T-helper 17 cell (primary cell): ENCODE measurements around the gene PCARE. TPM values are rescaled to one million over a fixed set of nuclear protein-coding genes. Genes with fewer than 3 reads are reported as not detected.
"Not testable (repeated sequence)": the region's sequence is repeated elsewhere in the genome, so short reads cannot be mapped to it uniquely, and the experiment has no call there.

Source experiments
- ATAC-seq: fragments of 150-1000 bp; cut with Tn5 transposase; 2 replicates; pipeline ENCODE4 v1.10.0; 2021; ENCODE audit warnings: mild to moderate bottlenecking, moderate library complexity
- DNase-seq, 3 donors: peaks; one replicate each; pipeline versions ENCODE4 v3.0.0 to v3.0.0-alpha.2; 2020 to 2021
- H3K9me3 ChIP-seq: one replicate; pipeline ENCODE4 v1.7.0; 2013; ENCODE audit warnings: low read length, mild to moderate bottlenecking; ENCODE audit not compliant: control insufficient read depth, poor library complexity, severe bottlenecking
- H3K27ac Mint-ChIP-seq: one replicate; pipeline ENCODE4 v1.8.0; 2022; ENCODE audit warnings: mild to moderate bottlenecking, moderate library complexity, mixed read lengths
- H3K27me3 Mint-ChIP-seq: one replicate; pipeline ENCODE4 v1.8.0; 2022; ENCODE audit warnings: mixed read lengths
- H3K36me3 Mint-ChIP-seq: one replicate; pipeline ENCODE4 v1.8.0; 2022; ENCODE audit warnings: low read depth, mixed read lengths
- H3K4me1 Mint-ChIP-seq: one replicate; pipeline ENCODE4 v1.8.0; 2022; ENCODE audit warnings: mild to moderate bottlenecking, mixed read lengths
- H3K4me3 Mint-ChIP-seq: one replicate; pipeline ENCODE4 v1.8.0; 2022; ENCODE audit warnings: mild to moderate bottlenecking, moderate library complexity, mixed read lengths
- total RNA-seq, 4 donors: library from RNA in 2 of 4; stranded (reverse) in 2 of 4; gene quantifications; one replicate each; pipeline ENCODE4 v1.2.3 and lab custom pipeline; 2022 to 2026

Gene PCARE
- total RNA-seq, 2 donors from 2014 or later, result not detected

DNA sequence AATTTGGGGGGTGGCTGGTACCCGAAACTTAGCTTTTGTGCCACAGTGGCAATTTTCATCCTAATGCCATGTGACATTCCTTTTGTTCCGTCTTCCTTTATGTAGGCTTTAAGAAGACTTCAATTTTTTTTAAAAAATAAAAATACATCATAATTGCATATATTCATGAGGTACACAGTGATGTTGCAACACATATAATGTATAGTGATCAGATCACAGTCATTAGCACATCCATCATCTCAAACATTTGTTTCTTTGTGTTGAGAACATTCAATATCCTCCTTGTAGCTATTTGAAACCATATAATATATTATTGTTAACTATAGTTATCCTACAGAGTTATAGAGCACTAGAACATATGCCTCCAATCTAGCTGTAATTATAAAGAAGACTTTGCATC lies 34.9 kb upstream of the PCARE start:
- no peak overlapping the region for H3K4me3 Mint-ChIP-seq
- H3K4me1 Mint-ChIP-seq, result peaks cover 5% of the 10 kb centered on the region
- DNase-seq, result no peak
- no peak for ATAC-seq
- H3K9me3 ChIP-seq, result no peaks in the 10 kb centered on the region
- no peaks in the 10 kb centered on the region for H3K36me3 Mint-ChIP-seq
- H3K27me3 Mint-ChIP-seq, result no peaks in the 10 kb centered on the region
- no peak overlapping the region for H3K27ac Mint-ChIP-seq

DNA sequence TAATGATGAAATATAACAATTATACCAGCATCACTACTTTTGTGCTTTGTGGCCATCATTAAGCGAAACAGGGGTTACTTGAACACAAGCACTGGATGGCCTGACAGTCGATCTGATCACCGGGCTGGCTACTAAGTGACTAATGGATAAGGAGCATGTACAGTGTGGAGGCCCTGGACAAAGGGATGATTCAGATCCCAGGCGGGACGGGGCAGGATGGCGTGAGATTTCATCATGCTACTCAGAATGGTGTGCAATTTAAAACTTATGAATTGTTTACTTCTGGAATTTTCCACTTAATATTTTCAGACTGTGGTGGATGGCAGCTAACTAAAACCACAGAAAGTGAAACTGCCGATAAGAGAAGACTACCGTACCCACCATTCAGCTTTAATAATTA lies 33.9 kb upstream of the PCARE start:
- Mint-ChIP-seq H3K4me1 (peaks cover 4% of the 10 kb centered on the region), H3K27me3 (no peaks in the 10 kb centered on the region), H3K27ac (no peak overlapping the region), H3K36me3 (peaks cover 2% of the 10 kb centered on the region), H3K4me3 (no peak overlapping the region)
- ATAC-seq (no peak), DNase-seq (no peak)
- H3K9me3 ChIP-seq, result no peaks in the 10 kb centered on the region

DNA sequence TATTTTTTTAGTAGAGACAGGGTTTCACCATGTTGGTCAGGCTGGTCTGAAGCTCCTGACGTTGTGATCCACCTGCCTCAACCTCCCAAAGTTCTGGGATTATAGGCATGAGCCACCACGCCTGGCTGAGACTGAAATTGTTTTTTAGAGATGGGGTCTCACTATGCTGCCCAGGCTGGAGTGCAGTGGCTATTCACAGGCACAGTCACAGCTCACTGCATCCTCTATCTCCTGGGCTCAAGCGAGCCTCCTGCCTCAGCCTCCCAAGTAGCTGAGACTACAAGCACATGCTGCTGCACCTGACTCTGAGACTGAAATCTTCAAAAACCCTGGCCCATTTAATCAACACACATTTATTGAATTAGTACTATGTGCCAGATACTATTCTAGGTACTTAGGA lies 33.2 kb upstream of the PCARE start:
- not testable (repeated sequence) for H3K36me3 Mint-ChIP-seq, H3K27ac Mint-ChIP-seq, DNase-seq, H3K4me3 Mint-ChIP-seq, H3K4me1 Mint-ChIP-seq, H3K9me3 ChIP-seq, ATAC-seq, H3K27me3 Mint-ChIP-seq

DNA sequence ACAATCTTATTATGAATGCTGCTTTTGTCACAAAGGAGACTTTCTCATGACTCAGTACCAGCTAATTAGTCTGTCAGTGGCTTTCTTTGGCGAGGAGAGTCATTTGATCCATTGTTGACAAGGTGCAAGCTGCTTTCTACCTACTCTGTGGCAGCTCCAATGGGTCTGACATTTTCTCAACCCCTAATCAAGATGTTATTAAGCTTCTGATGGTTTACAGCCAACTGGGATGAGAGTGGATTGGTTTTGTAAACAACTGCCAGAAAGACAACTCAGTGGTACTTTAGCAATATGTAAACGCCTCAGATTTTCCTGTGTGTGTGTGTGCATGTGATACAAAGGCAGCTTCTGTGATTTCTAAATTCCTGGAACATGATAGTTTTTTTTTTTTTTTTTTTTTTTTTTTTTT lies 32.7 kb upstream of the PCARE start:
- Mint-ChIP-seq H3K4me1 (peaks cover 7% of the 10 kb centered on the region), H3K27me3 (no peaks in the 10 kb centered on the region), H3K27ac (no peak overlapping the region), H3K4me3 (no peak overlapping the region), H3K36me3 (peaks cover 2% of the 10 kb centered on the region)
- ATAC-seq (no peak), DNase-seq (no peak)
- H3K9me3 ChIP-seq, result no peaks in the 10 kb centered on the region

DNA sequence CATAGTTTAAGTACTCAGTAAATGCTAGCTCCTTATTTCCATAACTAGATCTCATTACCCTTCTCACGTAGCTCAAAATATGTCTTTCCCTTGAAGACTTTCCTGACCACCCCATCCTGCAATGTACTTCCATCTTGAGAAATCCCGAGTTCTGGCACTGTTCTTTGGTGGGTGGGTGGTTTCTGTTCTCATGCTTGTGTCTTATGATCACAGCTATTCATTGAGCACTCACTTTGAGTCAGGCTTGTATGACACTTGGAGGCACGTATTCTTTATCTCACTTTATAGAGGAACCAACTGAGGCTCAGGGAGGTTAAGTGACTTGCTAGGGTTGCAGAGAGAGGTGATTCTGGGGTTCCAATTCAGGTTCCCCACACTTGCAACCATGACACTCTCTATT lies 31.9 kb upstream of the PCARE start:
- peaks cover 2% of the 10 kb centered on the region for H3K36me3 Mint-ChIP-seq
- no peak for ATAC-seq
- H3K27me3 Mint-ChIP-seq, result no peaks in the 10 kb centered on the region
- no peak for DNase-seq
- no peaks in the 10 kb centered on the region for H3K9me3 ChIP-seq
- no peak overlapping the region for H3K27ac Mint-ChIP-seq
- H3K4me3 Mint-ChIP-seq, result no peak overlapping the region
- H3K4me1 Mint-ChIP-seq, result peaks cover 7% of the 10 kb centered on the region

DNA sequence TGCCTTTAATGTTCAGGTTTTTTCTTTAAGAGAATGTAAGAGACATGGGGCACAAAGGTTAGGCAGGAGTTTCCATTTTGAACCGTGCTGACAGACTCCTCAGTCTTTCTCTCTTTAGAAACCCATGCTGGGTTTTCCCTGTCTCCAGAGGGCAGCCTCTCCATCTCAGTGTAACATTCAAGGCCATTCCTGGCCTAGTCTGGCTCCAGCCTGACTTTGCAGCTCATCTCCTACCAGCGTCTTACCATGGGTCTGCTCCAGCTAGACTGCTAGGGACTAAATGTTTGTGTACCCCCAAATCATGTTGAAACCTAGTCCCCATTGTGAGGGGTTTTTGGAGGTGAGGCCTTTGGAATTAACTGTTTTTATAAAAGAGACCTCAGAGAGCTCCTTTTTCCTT lies 31.1 kb upstream of the PCARE start:
- H3K36me3 Mint-ChIP-seq, result peaks cover 2% of the 10 kb centered on the region
- no peak for ATAC-seq
- H3K27me3 Mint-ChIP-seq, result no peaks in the 10 kb centered on the region
- peaks cover 7% of the 10 kb centered on the region for H3K4me1 Mint-ChIP-seq
- no peak overlapping the region for H3K4me3 Mint-ChIP-seq
- no peak for DNase-seq
- no peak overlapping the region for H3K27ac Mint-ChIP-seq
- no peaks in the 10 kb centered on the region for H3K9me3 ChIP-seq

DNA sequence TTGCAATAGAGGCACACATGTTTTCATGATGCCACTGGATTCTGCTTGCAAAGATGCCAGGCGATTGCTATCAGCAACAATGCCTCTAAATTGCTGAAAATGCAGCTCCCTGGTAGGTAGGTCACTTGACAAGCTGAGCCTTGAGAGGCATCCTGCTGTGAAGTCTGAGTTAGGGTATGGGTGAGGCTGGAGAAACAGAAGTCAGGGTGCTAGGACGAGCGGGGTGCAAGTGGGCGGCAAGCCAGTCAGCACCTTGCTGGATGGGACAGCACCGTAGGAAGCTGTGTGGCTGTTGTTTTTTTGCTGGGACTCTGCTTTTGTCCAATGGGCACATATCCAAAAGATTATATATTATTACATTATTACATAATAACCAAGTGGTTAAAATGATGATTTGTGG lies 30.4 kb upstream of the PCARE start:
- no peak overlapping the region for H3K4me3 Mint-ChIP-seq
- no peaks in the 10 kb centered on the region for H3K27me3 Mint-ChIP-seq
- no peak for ATAC-seq
- no peak overlapping the region for H3K27ac Mint-ChIP-seq
- peaks cover 7% of the 10 kb centered on the region for H3K4me1 Mint-ChIP-seq
- DNase-seq, result no peak
- peaks cover 2% of the 10 kb centered on the region for H3K36me3 Mint-ChIP-seq
- H3K9me3 ChIP-seq, result no peaks in the 10 kb centered on the region

DNA sequence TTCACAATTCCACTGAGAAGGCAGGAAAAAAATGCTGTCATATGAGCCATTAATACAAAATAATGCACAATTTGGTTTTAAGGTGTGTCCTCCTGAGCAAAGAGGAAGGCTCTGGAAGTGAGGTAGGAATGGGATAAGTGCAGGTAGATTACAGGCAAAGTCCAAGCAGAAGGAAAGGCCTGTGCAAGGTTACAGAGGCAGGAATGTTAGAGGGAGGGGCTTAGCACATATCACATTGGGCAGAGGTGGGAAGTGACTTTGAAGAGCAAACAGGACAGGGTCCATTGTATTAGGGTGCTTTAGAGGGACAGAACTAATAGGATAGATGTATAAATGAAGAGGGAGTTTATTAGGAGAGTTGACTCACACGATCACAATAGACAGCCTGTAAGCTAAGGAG lies 26.2 kb upstream of the PCARE start:
- H3K9me3 ChIP-seq, result no peaks in the 10 kb centered on the region
- Mint-ChIP-seq H3K36me3 (peaks cover 2% of the 10 kb centered on the region), H3K27me3 (no peaks in the 10 kb centered on the region), H3K4me3 (no peak overlapping the region), H3K4me1 (peaks cover 6% of the 10 kb centered on the region), H3K27ac (no peak overlapping the region)
- ATAC-seq (no peak), DNase-seq (no peak)

DNA sequence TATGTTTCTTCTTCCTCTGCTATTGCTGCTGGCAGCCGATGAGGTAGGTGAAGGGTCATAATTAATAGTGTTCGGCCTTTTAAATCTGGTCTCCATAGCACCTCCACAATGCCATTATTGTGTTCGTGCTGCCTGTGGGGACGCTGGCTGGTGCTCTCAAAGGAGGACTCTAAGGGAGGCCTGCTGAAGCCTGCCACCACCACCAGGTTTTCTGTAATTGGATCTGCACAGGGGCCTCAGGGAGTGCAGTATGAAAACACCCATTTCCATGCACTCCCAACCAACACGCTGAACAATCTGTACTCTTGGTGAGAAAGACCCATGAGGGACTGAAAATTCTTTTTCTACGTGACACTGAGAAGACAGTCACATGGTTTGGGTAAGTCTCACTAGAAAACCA lies 23.2 kb upstream of the PCARE start:
- H3K4me3 Mint-ChIP-seq, result no peak overlapping the region
- no peaks in the 10 kb centered on the region for H3K9me3 ChIP-seq
- peaks cover 4% of the 10 kb centered on the region for H3K4me1 Mint-ChIP-seq
- no peak overlapping the region for H3K27ac Mint-ChIP-seq
- H3K27me3 Mint-ChIP-seq, result no peaks in the 10 kb centered on the region
- DNase-seq (no peak), ATAC-seq (no peak)
- no peaks in the 10 kb centered on the region for H3K36me3 Mint-ChIP-seq

DNA sequence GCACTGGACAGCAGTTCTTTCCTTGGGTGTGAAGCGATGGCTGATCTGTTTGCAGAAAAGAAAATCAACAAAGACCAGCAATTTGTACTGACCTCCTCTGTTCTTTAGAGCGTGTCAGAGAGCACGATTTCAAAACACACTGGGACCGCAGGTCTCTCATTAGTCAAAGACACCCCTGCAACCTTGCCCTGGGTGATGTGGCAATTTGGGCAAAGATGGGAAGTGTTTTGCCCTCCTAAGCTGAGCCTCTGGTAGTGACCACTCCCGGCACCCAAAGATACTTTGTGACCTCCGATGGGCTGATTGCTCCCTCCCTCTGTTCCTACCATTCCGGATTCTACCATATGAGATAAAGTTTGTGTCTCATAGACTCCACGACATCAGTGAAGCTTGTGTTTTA lies 22.6 kb upstream of the PCARE start:
- no peaks in the 10 kb centered on the region for H3K4me1 Mint-ChIP-seq
- no peaks in the 10 kb centered on the region for H3K9me3 ChIP-seq
- no peaks in the 10 kb centered on the region for H3K27me3 Mint-ChIP-seq
- H3K27ac Mint-ChIP-seq, result no peak overlapping the region
- no peak overlapping the region for H3K4me3 Mint-ChIP-seq
- no peak for ATAC-seq
- no peak for DNase-seq
- no peaks in the 10 kb centered on the region for H3K36me3 Mint-ChIP-seq

DNA sequence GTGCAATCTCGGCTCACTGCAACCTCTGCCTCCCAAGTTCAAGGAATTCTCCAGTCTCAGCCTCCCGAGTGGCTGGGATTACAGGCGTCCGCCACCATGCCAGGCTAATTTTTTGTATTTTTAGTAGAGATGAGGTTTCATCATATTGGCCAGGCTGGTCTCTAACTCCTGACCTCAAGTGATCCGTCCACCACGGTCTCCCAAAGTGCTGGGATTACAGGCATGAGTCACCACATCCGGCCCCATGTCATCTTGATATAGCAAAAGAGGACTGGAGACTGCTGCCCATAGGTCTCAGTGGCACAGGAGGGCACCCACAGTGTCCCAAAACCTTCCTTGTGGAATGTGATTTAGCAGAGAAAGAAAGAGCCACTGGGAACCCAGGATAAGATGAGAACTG lies 16.0 kb upstream of the PCARE start:
- H3K27ac Mint-ChIP-seq, ATAC-seq, H3K4me3 Mint-ChIP-seq: not testable (repeated sequence)

DNA sequence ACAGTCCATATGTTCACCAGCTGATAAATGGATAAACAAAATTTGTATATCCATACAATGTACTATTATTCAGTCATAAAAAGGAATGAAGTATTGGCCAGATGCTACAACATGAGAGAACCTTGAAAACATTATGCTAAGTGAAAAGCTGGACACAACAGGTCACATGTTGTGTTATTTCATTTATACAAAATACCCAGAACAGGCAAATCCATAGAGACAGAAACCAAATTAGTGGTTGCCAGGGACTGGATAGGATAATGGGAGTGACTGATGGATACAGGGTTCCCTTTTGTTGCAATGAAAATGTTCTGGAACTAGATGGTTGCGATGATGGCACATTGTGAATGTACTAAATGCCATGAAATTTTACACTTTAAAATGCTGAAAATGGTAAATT lies 10.2 kb upstream of the PCARE start:
- Mint-ChIP-seq H3K4me3 (no peak overlapping the region), H3K27me3 (peaks cover 21% of the 10 kb centered on the region), H3K27ac (no peak overlapping the region), H3K36me3 (no peaks in the 10 kb centered on the region), H3K4me1 (no peaks in the 10 kb centered on the region)
- DNase-seq (no peak), ATAC-seq (no peak)
- H3K9me3 ChIP-seq, result no peaks in the 10 kb centered on the region

More for the DNA sequence above, 16.0 kb upstream of the PCARE start:
- H3K27me3 Mint-ChIP-seq, result peaks cover 29% of the 10 kb centered on the region
- not testable (repeated sequence) for H3K4me1 Mint-ChIP-seq, DNase-seq, H3K36me3 Mint-ChIP-seq, H3K9me3 ChIP-seq

DNA sequence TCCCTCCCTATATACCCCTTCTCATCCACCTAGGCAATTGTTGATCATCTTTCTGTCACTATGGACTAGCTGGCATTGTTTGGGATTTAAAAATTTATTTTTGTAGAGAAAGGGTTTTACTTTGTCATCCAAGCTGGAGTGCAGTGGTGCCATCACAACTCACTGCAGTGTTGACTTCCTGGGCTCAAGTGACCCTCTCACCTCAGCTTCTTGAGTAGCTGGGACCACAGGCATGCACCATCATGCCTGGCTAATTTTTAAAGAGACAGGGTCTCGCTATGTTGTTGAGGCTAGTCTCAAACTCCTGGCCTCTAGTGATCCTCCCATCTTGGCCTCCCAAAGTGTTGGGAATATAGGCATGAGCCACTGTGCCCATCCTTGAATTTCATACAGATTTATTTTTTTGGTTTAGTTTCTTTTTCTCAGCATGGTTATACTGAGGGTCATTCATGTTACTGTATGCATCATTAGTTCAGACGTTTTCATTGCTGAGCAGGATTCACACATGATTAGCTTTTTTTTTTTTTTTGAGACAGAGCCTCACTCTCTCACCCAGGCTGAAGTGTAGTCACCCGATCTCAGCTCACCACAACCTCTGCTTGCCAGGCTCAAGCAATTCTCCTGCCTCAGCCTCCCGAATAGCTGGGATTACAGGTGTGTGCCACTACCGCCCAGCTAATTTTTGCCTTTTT lies 8.6 kb upstream of the PCARE start:
- H3K9me3 ChIP-seq, result no peaks in the 10 kb centered on the region
- peaks cover 14% of the 10 kb centered on the region for H3K27me3 Mint-ChIP-seq
- H3K27ac Mint-ChIP-seq, result no peak overlapping the region
- H3K4me1 Mint-ChIP-seq, result no peaks in the 10 kb centered on the region
- no peaks in the 10 kb centered on the region for H3K36me3 Mint-ChIP-seq
- DNase-seq, result no peak
- H3K4me3 Mint-ChIP-seq, result no peak overlapping the region
- no peak for ATAC-seq

DNA sequence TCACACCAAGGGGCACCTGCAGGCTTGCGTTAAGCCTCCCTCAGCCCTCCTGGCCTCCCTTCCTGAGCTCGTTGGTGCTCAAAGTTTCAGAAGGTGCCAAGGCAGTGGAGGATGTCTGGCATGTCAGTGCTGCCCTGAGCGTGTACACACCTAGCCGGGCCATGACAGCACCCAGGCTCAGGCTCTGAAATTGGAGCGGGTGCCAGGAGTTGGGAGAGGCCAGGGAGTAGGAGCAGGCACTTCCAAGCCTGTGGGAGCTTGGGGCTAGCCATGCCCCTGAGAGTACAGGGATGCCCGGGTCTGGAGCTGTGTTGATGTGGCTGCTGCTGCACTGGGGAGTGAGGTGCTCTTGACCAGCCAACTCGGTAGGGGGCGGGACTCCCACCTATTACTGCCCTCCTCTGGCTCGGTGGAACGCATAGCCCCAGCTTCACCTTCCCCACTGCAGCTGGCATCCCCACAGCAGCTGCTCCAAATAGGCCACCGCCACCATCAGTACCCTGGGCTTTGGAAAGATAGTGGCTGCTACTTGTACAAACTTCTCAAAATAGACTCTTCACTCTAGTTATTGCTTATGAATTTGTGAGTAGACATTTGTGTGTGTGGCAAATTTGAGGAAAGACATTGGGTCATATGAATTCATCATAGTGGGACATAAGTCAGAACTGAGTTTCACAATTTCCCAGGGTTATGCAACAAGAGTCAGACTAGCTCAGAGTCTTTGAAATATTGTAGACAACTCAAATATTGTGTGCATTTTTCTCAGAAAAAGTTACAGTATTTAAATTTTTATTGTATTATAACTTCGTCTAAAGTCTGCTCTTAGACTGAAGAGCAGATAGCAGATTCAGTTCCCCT lies 6.8 kb upstream of the PCARE start:
- H3K4me3 Mint-ChIP-seq, result no peak overlapping the region
- no peaks in the 10 kb centered on the region for H3K27me3 Mint-ChIP-seq
- H3K27ac Mint-ChIP-seq, result no peak overlapping the region
- H3K9me3 ChIP-seq, result no peaks in the 10 kb centered on the region
- DNase-seq (no peak), ATAC-seq (no peak)
- no peaks in the 10 kb centered on the region for H3K36me3 Mint-ChIP-seq
- H3K4me1 Mint-ChIP-seq, result no peaks in the 10 kb centered on the region
